ENCODE measurements around the gene RAB3GAP2.
"Not testable (repeated sequence)": the region's sequence is repeated elsewhere in the genome, so short reads cannot be mapped to it uniquely, and the experiment has no call there.

Gene RAB3GAP2

GRCh38 chr1:220135755-220136154 is 136.5 kb downstream of the RAB3GAP2 start:
- no peak for DNase-seq

GRCh38 chr1:220129479-220130210 is 142.6 kb downstream of the RAB3GAP2 start:
- no peak for DNase-seq

GRCh38 chr1:220127076-220127475 is 145.2 kb downstream of the RAB3GAP2 start:
- DNase-seq, result no peak

- no peak for DNase-seq
Measured at GRCh38 chr1:220124542-220124941, 147.7 kb downstream of the RAB3GAP2 start.

- DNase-seq, result peak; percentile 4 to 10
Measured at GRCh38 chr1:220123889-220124288, 148.4 kb downstream of the RAB3GAP2 start.

- DNase-seq, result no peak
Measured at GRCh38 chr1:220123066-220123465, 149.2 kb downstream of the RAB3GAP2 start.

- no peak for DNase-seq
Measured at GRCh38 chr1:220121791-220122530, 150.3 kb downstream of the RAB3GAP2 start.

GRCh38 chr1:220119043-220119512 is 153.2 kb downstream of the RAB3GAP2 start:
- no peak for DNase-seq

- DNase-seq, result peak; percentile 40 to 68
Measured at GRCh38 chr1:220113136-220113695, 159.0 kb downstream of the RAB3GAP2 start.

- DNase-seq, result not testable (repeated sequence)
Measured at GRCh38 chr1:220112600-220112999, 159.7 kb downstream of the RAB3GAP2 start.

- not testable (repeated sequence) for DNase-seq
Measured at GRCh38 chr1:220110473-220110872, 161.8 kb downstream of the RAB3GAP2 start.

GRCh38 chr1:220099826-220100225 is 172.4 kb downstream of the RAB3GAP2 start:
- no peak for DNase-seq

All from inflammatory macrophage treated with lipopolysaccharide for 1 hour (primary cell).